Panc1 (cell line): ENCODE measurements around the gene HS2ST1. TPM values are rescaled to one million over a fixed set of nuclear protein-coding genes. Genes with fewer than 3 reads are reported as not detected.
"Not testable (repeated sequence)": the region's sequence is repeated elsewhere in the genome, so short reads cannot be mapped to it uniquely, and the experiment has no call there.

ENCODE experiments used
- ATAC-seq: fragments of 200-7000 bp; cut with Tn5 transposase; 2 replicates; pipeline ENCODE4 v1.9.1; 2020; ENCODE audit warnings: mild to moderate bottlenecking, moderate library complexity
- BruUV-seq: library from RNA; stranded (reverse); fragments of 400-500 nt; replicated peaks from 2 replicates; lab custom pipeline; 2021; lab: Mats Ljungman, UMichigan
- CTCF ChIA-PET: fragments of 300-600 bp; sonication (Branson Sonifier 250); formaldehyde crosslinking; loops from one replicate; lab custom pipeline; 2022; ENCODE audit warnings: antibody characterized with exemption; lab: Charles Lee
- POLR2A ChIA-PET: fragments of 300-600 bp; sonication (Branson Sonifier 250); formaldehyde crosslinking; loops from one replicate; lab custom pipeline; 2022; ENCODE audit warnings: antibody characterized with exemption; lab: Charles Lee
- DNase-seq: peaks from one replicate; pipeline ENCODE4 v3.0.0-alpha.2; 2010; ENCODE audit warnings: low read depth, low spot score
- H3K27ac ChIP-seq: 2 replicates; pipeline ENCODE4 v1.5.1; 2011; ENCODE audit warnings: mild to moderate bottlenecking, low read length, inconsistent platforms
- H3K27me3 ChIP-seq: fragments of 200-500 bp; sonication (Bioruptor generic); 2 replicates; pipeline ENCODE4 v1.6.0; 2014; ENCODE audit warnings: low read length, inconsistent platforms; ENCODE audit not compliant: control insufficient read depth, insufficient read depth
- H3K36me3 ChIP-seq: fragments of 200-500 bp; sonication (Bioruptor generic); 2 replicates; pipeline ENCODE4 v1.5.1; 2014; ENCODE audit warnings: inconsistent platforms, mild to moderate bottlenecking, low read length, moderate library complexity; ENCODE audit not compliant: control insufficient read depth, insufficient read depth
- H3K4me1 ChIP-seq: 2 replicates; pipeline ENCODE4 v1.5.1; 2011; ENCODE audit warnings: inconsistent platforms, mild to moderate bottlenecking, low read length, moderate library complexity; ENCODE audit not compliant: control insufficient read depth, insufficient read depth
- H3K4me3 ChIP-seq, 2 experiments: 2 replicates each; pipeline ENCODE4 v1.5.1; 2011 to 2012; ENCODE audit warnings: low read depth in 2 of 2, low read length in 2 of 2, mild to moderate bottlenecking in 2 of 2, inconsistent platforms in 1 of 2, moderate library complexity in 1 of 2
- H3K9me3 ChIP-seq: fragments of 200-500 bp; sonication (Bioruptor generic); 2 replicates; pipeline ENCODE4 v1.5.1; 2014; ENCODE audit warnings: low read depth, mild to moderate bottlenecking, inconsistent platforms, low read length, moderate library complexity; ENCODE audit not compliant: control insufficient read depth, insufficient read depth
- CTCF ChIP-seq: fragments of 450-650 bp; IDR thresholded peaks from 2 replicates; pipeline ENCODE4 v1.5.1; 2017; ENCODE audit warnings: mild to moderate bottlenecking
- POLR2AphosphoS5 ChIP-seq: IDR thresholded peaks from 2 replicates; pipeline ENCODE4 v1.6.1; 2012; ENCODE audit warnings: mild to moderate bottlenecking, low read depth, low read length, moderate library complexity
- REST ChIP-seq, 2 experiments: IDR thresholded peaks; 2 replicates each; pipeline ENCODE4 v1.6.1; 2011 to 2012; ENCODE audit warnings: low read depth in 2 of 2, control low read depth in 1 of 2, low read length in 1 of 2, mild to moderate bottlenecking in 1 of 2, moderate library complexity in 1 of 2; ENCODE audit not compliant: insufficient read depth in 1 of 2
- SIN3A ChIP-seq: IDR thresholded peaks from 2 replicates; pipeline ENCODE4 v1.6.1; 2012; ENCODE audit warnings: low read depth, mild to moderate bottlenecking, low read length, moderate library complexity, borderline replicate concordance; ENCODE audit not compliant: insufficient read depth
- TCF7L2 ChIP-seq: IDR thresholded peaks from 2 replicates; pipeline ENCODE4 v1.6.1; 2011; ENCODE audit warnings: mild to moderate bottlenecking, low read depth, low read length, inconsistent platforms
- in situ Hi-C: cut with HindIII; loops from 2 replicates; pipeline ENCODE4 v1.10.0; 2016; ENCODE audit warnings: low sequenced_read_pairs, low pct_unique_long_range_greater_than_20kb
- intact Hi-C: fragments of 100-400 bp; cut with micrococcal nuclease; formaldehyde crosslinking; loops from one replicate; pipeline ENCODE4 v1.10.0; 2022; ENCODE audit not compliant: unreplicated experiment
- total RNA-seq: library from RNA; stranded (reverse); gene quantifications from one replicate; pipeline ENCODE4 v1.2.1, GENCODE V29; 2021; ENCODE audit not compliant: unreplicated experiment

Gene HS2ST1
- total RNA-seq, 1 experiment from 2014 or later: 81.0 TPM

- no peak overlapping the region for H3K27ac ChIP-seq
- ChIA-PET POLR2A (no interaction called here), CTCF (no interaction called here)
- no peaks in the 10 kb centered on the region for H3K4me1 ChIP-seq
- no TSS peak for BruUV-seq
- intact Hi-C loops: no loop called here
- H3K4me3 ChIP-seq: no peak overlapping the region
- no peak for ATAC-seq
- DNase-seq: no peak
- H3K36me3 ChIP-seq: no peaks in the 10 kb centered on the region
- TF ChIP-seq TCF7L2 (no peak), SIN3A (no peak), CTCF (no peak), POLR2AphosphoS5 (no peak), REST (IDR thresholded peaks at IDR 0.05; ENCODE audit: insufficient read depth in 1 of 2, low read depth in 2 of 2, low read length in 1 of 2) (no peak)
- no peaks in the 10 kb centered on the region for H3K27me3 ChIP-seq
- in situ Hi-C loops: no loop called here
- no peaks in the 10 kb centered on the region for H3K9me3 ChIP-seq
Observed at GRCh38 chr1:86866665-86867064, 47.8 kb upstream of the HS2ST1 start.

GRCh38 chr1:86867278-86867677 lies 47.2 kb upstream of the HS2ST1 start:
- H3K4me1 ChIP-seq, intact Hi-C loops, in situ Hi-C loops, ATAC-seq, CTCF ChIA-PET, H3K4me3 ChIP-seq, H3K9me3 ChIP-seq, BruUV-seq, POLR2A ChIA-PET, H3K36me3 ChIP-seq, DNase-seq, H3K27me3 ChIP-seq, H3K27ac ChIP-seq: not testable (repeated sequence)

- Histone ChIP-seq H3K4me1 (no peaks in the 10 kb centered on the region), H3K9me3 (no peaks in the 10 kb centered on the region), H3K4me3 (no peak overlapping the region), H3K36me3 (no peaks in the 10 kb centered on the region), H3K27ac (no peak overlapping the region), H3K27me3 (no peaks in the 10 kb centered on the region)
- intact Hi-C loops: no loop called here
- ATAC-seq (no peak), DNase-seq (no peak)
- in situ Hi-C loops: no loop called here
- CTCF ChIA-PET: no interaction called here
- no TSS peak for BruUV-seq
- POLR2A ChIA-PET: no interaction called here
- no peak for TF ChIP-seq TCF7L2
- TF ChIP-seq CTCF: no peak
- no peak for TF ChIP-seq POLR2AphosphoS5
- TF ChIP-seq REST (IDR thresholded peaks at IDR 0.05; ENCODE audit: insufficient read depth in 1 of 2, low read depth in 2 of 2, low read length in 1 of 2): no peak
- no peak for TF ChIP-seq SIN3A
Observed at GRCh38 chr1:86868477-86868876, 46.0 kb upstream of the HS2ST1 start.
